GM12865 (cell line): ENCODE data around the gene NHLRC2.

Experiments used
- DNase-seq: peaks from one replicate; pipeline ENCODE4 v3.0.0; 2010; ENCODE audit warnings: low read depth
- H3K4me3 ChIP-seq: 2 replicates; pipeline ENCODE4 v1.5.1; 2011; ENCODE audit warnings: mild to moderate bottlenecking, low read depth, low read length, control low read depth
- TF ChIP-seq, protein P1 (sequence below): IDR thresholded peaks from 2 replicates; pipeline ENCODE4 v1.5.1; 2011; ENCODE audit warnings: low read length, control low read depth, low read depth, inconsistent platforms; ENCODE audit not compliant: insufficient read depth; ENCODE audit errors: missing control alignments

NHLRC2 gene

DNA sequence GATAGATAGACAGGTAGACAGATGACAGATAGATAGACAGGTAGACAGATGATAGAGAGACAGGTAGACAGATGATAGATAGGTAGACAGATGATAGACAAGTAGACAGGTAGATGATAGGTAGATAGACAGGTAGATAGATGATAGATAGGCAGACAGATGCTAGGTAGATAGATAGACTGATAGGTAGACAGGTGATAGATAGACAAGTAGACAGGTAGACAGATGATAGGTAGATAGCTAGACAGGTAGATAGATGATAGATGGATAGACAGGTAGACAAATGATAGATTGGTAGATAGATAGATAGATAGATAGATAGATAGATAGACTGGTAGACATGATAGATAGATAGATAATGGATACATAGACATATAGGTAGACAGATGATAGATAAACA, 95.8 kb downstream of the NHLRC2 start:
- no peak overlapping the region for H3K4me3 ChIP-seq
- TF ChIP-seq, protein P1, sequence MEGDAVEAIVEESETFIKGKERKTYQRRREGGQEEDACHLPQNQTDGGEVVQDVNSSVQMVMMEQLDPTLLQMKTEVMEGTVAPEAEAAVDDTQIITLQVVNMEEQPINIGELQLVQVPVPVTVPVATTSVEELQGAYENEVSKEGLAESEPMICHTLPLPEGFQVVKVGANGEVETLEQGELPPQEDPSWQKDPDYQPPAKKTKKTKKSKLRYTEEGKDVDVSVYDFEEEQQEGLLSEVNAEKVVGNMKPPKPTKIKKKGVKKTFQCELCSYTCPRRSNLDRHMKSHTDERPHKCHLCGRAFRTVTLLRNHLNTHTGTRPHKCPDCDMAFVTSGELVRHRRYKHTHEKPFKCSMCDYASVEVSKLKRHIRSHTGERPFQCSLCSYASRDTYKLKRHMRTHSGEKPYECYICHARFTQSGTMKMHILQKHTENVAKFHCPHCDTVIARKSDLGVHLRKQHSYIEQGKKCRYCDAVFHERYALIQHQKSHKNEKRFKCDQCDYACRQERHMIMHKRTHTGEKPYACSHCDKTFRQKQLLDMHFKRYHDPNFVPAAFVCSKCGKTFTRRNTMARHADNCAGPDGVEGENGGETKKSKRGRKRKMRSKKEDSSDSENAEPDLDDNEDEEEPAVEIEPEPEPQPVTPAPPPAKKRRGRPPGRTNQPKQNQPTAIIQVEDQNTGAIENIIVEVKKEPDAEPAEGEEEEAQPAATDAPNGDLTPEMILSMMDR = no peak
- no peak for DNase-seq

DNA sequence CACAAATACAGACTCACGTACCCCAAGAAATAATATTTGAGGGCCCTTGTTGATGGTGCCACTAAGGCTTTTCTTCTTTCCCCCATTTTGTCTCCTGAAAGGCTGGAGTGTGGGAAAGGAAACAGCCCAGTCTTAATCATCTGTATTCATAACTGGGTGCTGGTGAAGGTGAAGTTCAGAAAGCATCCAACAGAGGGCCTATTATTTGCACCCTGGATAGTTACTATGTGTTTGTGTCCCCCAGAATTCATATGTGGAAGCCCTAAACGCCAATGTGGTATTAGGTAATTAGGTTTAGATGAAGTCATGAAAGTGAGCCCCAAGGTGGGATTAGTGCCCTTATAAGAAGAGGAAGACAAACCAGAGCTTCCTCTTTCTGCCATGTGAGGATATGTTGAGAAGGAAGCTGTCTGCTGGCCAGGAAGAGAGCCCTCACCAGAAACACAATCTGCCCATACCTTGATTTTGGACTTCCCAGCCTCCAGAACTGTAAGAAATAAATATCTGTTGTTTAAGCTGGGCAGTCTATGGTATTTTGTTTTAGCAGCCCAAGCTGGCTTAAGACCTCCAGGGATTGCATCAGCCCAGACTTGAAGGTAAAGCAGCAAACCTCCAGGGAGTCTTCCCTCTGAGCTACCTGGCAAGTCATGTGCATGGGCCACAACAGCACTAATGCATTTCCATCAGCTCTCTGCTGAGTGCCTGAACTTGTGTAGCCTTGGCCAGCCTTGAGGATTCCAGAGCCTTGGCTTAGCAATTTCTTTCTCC, 99.2 kb downstream of the NHLRC2 start:
- peak; percentile 31 for DNase-seq
- H3K4me3 ChIP-seq = no peak overlapping the region
- TF ChIP-seq, protein P1 = peak; percentile 29

DNA sequence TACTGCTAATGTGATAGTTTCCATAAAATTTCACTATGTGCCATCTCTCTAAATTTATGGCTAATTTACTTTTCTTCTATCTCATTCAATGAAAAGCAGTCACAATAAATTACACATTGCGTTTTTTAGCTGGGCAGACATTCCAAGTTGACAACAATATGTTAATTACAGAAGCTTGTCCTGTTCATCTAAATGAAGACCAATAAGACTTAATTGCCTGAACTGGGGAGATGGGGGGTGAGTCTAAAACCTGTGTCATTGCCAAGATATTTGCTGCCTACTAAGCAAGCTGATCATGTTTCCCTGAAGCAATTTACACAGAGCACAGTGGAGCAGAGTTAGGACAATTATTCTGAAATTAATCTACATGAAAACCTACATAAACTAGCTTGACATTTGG, 99.9 kb downstream of the NHLRC2 start:
- no peak overlapping the region for H3K4me3 ChIP-seq
- TF ChIP-seq, protein P1 = no peak
- no peak for DNase-seq

DNA sequence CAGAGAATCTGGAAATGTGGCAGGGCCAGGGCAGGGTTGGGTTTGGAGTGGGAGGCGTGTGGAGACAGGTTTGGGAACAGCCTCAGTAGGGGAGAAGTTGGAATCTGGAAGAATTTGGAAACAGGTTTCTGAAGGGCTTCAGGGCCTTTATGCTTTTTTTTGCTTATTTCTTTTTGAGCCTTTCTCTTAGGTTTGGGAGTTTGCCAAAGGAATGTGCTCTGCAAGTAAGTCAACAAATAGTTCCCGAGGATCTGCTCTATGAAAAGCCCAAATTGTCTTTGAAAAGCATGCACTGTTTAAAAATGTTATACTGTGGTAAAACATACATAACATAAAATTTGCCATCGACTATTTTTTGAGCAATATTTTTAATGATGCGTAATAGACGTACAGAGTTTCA, 102.6 kb downstream of the NHLRC2 start:
- no peak overlapping the region for H3K4me3 ChIP-seq
- DNase-seq = no peak
- TF ChIP-seq, protein P1 = no peak

DNA sequence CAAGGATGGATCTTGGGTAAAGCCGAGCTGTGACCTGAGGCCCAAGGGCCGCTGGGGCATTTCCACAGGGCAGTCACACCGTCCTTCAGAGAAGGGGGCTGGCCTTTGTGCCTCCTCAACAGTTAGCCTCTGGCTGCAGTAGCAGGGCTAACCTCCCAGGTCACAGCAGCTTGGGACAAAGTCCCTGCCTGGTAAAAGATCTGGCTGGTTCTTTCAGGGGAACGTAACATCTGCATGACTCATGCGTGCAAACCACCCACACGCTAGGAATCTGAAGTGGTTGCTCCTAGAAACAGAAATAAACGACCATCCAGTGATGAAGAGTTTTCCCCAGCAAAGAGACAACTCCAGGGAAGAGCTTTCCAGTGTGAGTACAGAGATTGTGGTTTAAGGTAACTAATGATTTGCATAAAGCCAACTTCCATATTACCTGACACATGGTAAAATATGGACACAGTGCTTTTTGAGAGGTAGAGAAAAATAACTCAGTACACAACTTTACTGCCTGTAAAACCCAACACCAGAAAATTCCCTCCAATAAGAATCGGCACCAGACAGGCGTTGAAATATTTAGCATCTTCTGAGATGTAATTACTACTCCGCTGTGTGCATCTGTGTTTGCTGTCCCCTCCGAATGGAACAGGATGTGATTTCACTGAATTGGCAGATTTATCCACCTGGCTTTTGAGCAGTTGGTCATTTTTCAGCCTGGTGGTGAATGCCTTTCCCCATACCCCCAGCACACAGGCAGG, 104.3 kb downstream of the NHLRC2 start:
- peak; percentile 64 for DNase-seq
- TF ChIP-seq, protein P1 = no peak
- H3K4me3 ChIP-seq = peak overlapping the region; percentile 14

DNA sequence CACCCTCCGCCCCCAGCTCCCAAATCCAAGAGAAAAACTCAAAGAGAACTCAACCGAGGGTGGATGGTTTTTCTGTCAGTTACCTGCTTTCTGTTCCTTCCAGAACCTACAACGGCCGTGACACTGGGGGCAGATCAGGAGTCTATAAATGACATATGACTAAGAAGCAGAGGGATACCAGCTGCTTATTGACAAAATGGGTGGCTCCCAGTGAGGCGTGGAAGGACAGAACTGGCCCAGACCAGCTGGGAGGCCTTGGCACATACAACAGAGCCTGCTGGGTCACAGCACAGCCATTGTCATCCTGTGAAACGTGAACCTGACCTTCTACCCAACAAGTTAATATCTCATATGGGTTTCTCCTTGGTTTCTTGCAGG, 104.9 kb downstream of the NHLRC2 start:
- TF ChIP-seq, protein P1 = no peak
- H3K4me3 ChIP-seq = peak overlapping the region; percentile 54
- DNase-seq = peak; percentile 90

DNA sequence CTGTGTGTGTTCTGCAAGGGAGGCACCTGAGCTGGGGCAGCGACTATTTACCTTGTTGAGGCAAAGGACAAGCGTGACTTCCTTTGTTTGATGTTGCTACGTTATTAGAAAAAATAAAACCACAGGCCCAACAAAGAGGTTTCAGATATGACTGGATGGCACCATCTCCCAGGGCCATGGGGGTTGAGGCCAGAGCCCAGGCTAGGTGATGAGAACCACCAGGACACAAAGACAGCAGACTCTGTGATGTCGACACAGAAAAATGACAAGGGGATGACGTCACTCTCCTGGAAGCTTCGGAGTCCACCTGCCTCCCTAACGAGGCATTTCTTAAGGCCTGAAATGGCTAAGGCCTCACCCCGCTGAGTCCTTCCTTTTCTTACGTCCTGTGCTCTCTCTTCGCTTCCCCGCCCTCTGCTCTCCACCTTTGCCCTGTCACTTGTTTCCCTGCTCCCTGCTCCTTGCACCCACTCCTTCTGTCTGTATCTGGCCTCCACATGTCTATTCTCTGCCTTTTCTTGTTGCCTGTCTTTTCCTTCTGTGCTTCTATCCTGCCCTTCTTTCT, 106.2 kb downstream of the NHLRC2 start:
- TF ChIP-seq, protein P1 = no peak
- DNase-seq = peak; percentile 90
- H3K4me3 ChIP-seq = peak overlapping the region; percentile 54
